Prostate gland (tissue), 2 donors: ENCODE data around the gene FMN1. TPM values are rescaled to one million over a fixed set of nuclear protein-coding genes. Genes with fewer than 3 reads are reported as not detected.

ENCODE experiments used
- DNase-seq: peaks from one replicate; pipeline ENCODE4 v3.0.0-alpha.2; 2019; ENCODE audit warnings: low spot score
- H3K27ac ChIP-seq, 2 donors: fragments of 200-600 bp; sonication (generic); 2 replicates each; pipeline ENCODE4 v1.5.1; 2017 to 2019
- H3K27me3 ChIP-seq: fragments of 200-600 bp; sonication (generic); replicated peaks from 2 replicates; pipeline ENCODE4 v1.5.1; 2019; ENCODE audit not compliant: insufficient read depth
- H3K36me3 ChIP-seq, 2 donors: fragments of 200-600 bp; sonication (generic); 1 replicate in 1 of 2; 2 replicates in 1 of 2; pipeline versions ENCODE4 v1.5.1 to v1.8.1; 2017 to 2019
- H3K4me1 ChIP-seq: fragments of 200-600 bp; sonication (generic); replicated peaks from 2 replicates; pipeline ENCODE4 v1.5.1; 2019
- H3K4me3 ChIP-seq, 2 donors: fragments of 200-600 bp; sonication (generic); 2 replicates each; pipeline ENCODE4 v1.5.1; 2017 to 2019
- H3K9me3 ChIP-seq: fragments of 200-600 bp; sonication (generic); 2 replicates; pipeline ENCODE4 v1.5.1; 2017
- POLR2A ChIP-seq: fragments of 450-650 bp; IDR thresholded peaks from one replicate; pipeline ENCODE4 v1.6.1; 2016; ENCODE audit warnings: antibody characterized with exemption, mild to moderate bottlenecking
- POLR2AphosphoS5 ChIP-seq: sonication (generic); formaldehyde crosslinking; IDR thresholded peaks from one replicate; pipeline ENCODE4 v1.6.1; 2017; ENCODE audit warnings: antibody characterized with exemption
- whole genome bisulfite sequencing: methylation state at CpG from one replicate; pipeline ENCODE4 v1.1.5; 2018; 5-methylcytosine and 5-hydroxymethylcytosine counted together
- intact Hi-C: fragments of 100-400 bp; cut with DNase I; formaldehyde crosslinking; loops from one replicate; pipeline ENCODE4 v1.14.2; 2022
- total RNA-seq, 2 donors: library from RNA; depleted of rRNA; stranded (reverse); fragments of >200 nt; gene quantifications; one replicate each; pipeline ENCODE4 v1.1.0, GENCODE V29; 2016
- TF ChIP-seq, protein P1 (sequence below), 4 experiments: fragments of 200-600 bp in 2 of 4; fragments of 450-650 bp in 2 of 4; sonication (generic) in 2 of 4; IDR thresholded peaks; 1 replicate in 3 of 4; 2 replicates in 1 of 4; pipeline ENCODE4 v1.5.1; 2016 to 2019; ENCODE audit warnings: antibody characterized with exemption in 4 of 4, mild to moderate bottlenecking in 2 of 4, moderate library complexity in 2 of 4

Gene FMN1
- total RNA-seq, 2 donors from 2014 or later = 7.1 to 32.5 TPM

DNA sequence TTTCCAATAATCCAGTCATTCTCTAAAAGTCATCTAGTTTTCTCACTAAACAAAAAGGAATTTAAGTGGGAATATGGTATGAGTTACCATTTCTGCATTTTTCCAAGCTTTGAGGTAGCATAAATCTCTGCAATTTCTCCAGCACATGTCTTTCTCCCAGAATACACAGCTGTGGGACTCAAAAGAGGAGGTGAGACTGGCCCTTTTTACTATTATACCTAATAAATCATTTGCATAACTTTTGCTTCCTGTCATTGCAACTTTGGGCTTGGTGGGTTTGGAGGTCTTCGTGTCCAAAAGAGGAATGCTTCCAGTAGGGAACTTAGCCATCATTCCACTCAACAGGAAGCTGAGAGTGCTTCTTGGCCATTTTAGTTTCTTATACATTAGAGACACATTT, 94.8 kb downstream of the FMN1 start:
- intact Hi-C loops = no loop called here
- no peaks in the 10 kb centered on the region for H3K4me1 ChIP-seq
- no peaks in the 10 kb centered on the region for H3K36me3 ChIP-seq
- no peaks in the 10 kb centered on the region for H3K9me3 ChIP-seq
- TF ChIP-seq POLR2AphosphoS5 = no peak
- TF ChIP-seq, protein P1, sequence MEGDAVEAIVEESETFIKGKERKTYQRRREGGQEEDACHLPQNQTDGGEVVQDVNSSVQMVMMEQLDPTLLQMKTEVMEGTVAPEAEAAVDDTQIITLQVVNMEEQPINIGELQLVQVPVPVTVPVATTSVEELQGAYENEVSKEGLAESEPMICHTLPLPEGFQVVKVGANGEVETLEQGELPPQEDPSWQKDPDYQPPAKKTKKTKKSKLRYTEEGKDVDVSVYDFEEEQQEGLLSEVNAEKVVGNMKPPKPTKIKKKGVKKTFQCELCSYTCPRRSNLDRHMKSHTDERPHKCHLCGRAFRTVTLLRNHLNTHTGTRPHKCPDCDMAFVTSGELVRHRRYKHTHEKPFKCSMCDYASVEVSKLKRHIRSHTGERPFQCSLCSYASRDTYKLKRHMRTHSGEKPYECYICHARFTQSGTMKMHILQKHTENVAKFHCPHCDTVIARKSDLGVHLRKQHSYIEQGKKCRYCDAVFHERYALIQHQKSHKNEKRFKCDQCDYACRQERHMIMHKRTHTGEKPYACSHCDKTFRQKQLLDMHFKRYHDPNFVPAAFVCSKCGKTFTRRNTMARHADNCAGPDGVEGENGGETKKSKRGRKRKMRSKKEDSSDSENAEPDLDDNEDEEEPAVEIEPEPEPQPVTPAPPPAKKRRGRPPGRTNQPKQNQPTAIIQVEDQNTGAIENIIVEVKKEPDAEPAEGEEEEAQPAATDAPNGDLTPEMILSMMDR (IDR thresholded peaks at IDR 0.05) = no peak
- WGBS = 32% methylated on average over 1 of the region's 1 CpG
- H3K27ac ChIP-seq = no peak overlapping the region
- no peaks in the 10 kb centered on the region for H3K27me3 ChIP-seq
- DNase-seq = no peak
- H3K4me3 ChIP-seq = no peak overlapping the region

DNA sequence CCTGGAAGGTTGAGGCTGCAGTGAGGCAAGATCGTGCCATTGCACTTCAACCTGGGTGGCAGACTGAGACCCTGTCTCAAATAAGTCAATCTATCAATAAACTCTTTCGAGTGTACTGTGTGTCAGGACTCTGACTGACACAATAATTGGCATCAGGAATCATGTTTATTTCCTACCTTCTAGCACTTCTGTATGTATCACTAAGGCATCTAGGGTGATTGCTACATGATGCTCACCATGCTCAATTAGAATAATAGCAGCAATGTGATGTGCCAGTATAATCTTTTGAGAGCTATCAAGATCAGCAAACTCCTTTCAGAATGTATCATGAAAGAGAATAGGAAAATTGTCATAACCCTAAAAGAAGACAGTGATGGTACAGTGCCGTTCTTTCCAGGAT, 95.3 kb downstream of the FMN1 start:
- intact Hi-C loops = no loop called here
- Histone ChIP-seq H3K9me3 (no peaks in the 10 kb centered on the region), H3K36me3 (no peaks in the 10 kb centered on the region), H3K4me1 (no peaks in the 10 kb centered on the region), H3K27me3 (no peaks in the 10 kb centered on the region), H3K27ac (no peak overlapping the region), H3K4me3 (no peak overlapping the region)
- WGBS = 96% methylated on average over 3 of the region's 3 CpGs
- TF ChIP-seq POLR2AphosphoS5 = no peak
- TF ChIP-seq, protein P1 (IDR thresholded peaks at IDR 0.05) = no peak
- DNase-seq = no peak

DNA sequence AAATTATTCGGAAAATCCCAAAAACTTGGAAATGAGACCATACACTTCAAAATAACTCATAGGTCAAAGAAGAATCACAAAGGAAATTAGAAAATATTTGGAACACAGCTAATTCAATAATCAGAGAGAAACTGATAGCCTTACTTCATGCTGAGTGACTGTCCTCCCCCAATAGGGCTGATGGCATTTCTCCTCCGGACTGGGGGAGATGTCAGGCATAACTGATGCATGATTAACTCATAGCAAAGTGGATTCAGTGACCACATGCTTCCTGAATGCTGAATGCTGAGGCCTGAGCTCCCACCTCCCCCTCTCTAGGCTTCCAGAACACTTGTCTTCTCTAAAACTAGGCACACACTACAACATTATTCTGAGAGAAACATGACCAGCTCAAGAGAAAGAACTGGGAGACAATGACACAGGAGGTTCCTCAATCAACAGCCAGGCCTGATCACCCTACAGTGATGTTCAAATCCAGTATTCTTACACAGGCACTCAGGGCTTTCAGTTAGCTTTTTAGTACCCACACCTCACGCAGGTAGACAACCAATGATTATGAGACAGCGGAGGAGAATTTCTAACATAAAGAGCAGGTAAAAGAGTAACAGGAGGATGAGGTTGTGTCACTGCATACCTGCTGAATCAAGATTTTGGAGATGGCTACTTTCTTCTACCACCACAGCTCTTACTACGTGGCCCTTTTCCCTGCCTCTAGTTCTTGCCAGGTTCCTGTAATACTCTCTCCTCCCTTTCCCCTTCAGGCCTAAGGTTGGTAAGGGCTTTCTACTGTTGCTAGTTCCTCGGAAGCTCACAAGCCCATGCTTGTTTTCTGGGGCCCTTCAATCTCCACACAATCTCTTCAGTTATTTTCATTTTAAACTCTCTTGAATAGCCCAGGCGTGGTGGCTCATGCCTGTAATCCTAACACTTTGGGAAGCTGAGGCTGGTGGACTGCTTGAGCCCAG, 96.1 kb downstream of the FMN1 start:
- no peaks in the 10 kb centered on the region for H3K36me3 ChIP-seq
- DNase-seq = no peak
- H3K27ac ChIP-seq = no peak overlapping the region
- WGBS = 84% methylated on average over 7 of the region's 7 CpGs
- intact Hi-C loops = no loop called here
- no peak overlapping the region for H3K4me3 ChIP-seq
- no peaks in the 10 kb centered on the region for H3K4me1 ChIP-seq
- H3K9me3 ChIP-seq = no peaks in the 10 kb centered on the region
- H3K27me3 ChIP-seq = no peaks in the 10 kb centered on the region
- TF ChIP-seq POLR2A (no peak), POLR2AphosphoS5 (no peak)
- TF ChIP-seq, protein P1 (IDR thresholded peaks at IDR 0.05) = no peak

DNA sequence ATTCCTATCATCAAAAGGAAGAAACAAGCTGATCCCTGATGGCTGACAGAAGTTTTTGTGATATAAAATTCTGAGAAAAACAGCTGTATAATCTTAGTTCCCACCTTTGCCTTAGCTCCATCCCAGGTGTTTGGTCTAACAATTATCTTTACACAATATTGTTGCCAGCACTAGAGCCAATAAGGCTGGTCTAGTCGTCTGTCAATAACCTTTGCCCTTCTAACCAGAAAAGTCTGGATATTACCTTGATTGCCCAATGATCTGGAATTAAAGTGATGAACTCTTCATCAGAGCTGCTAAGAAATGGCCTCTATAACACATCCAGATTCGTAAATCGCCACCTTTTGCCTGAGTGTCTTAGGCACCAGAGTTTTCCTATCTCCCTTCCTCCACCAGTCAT, 98.4 kb downstream of the FMN1 start:
- DNase-seq = no peak
- Histone ChIP-seq H3K4me1 (no peaks in the 10 kb centered on the region), H3K27me3 (no peaks in the 10 kb centered on the region), H3K27ac (no peak overlapping the region), H3K9me3 (no peaks in the 10 kb centered on the region), H3K4me3 (no peak overlapping the region), H3K36me3 (no peaks in the 10 kb centered on the region)
- no peak for TF ChIP-seq POLR2AphosphoS5
- TF ChIP-seq, protein P1 (IDR thresholded peaks at IDR 0.05) = no peak
- TF ChIP-seq POLR2A = no peak
- 94% methylated on average over 3 of the region's 3 CpGs for WGBS
- intact Hi-C loops = no loop called here

DNA sequence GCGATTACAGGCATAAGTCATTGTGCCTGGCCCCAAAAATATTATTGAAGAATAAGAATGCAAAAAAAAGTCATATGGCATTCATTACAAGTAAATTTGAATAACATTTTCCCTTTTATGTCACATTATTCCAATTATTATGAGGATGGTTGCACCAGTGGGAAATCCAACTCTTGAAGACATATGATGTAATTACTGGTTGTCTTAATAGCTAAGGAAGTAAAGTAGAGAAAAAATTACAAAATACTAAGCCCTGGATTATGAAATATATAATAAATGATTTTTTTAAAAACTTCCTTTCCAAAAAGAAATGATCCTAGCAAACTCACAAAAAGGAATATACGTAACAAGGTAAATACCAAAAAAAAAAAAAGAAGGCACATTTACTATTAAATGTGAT, 98.9 kb downstream of the FMN1 start:
- TF ChIP-seq POLR2AphosphoS5 = no peak
- TF ChIP-seq POLR2A = no peak
- H3K27ac ChIP-seq = no peak overlapping the region
- H3K4me1 ChIP-seq = no peaks in the 10 kb centered on the region
- no peak overlapping the region for H3K4me3 ChIP-seq
- no peak for DNase-seq
- intact Hi-C loops = no loop called here
- H3K36me3 ChIP-seq = no peaks in the 10 kb centered on the region
- H3K27me3 ChIP-seq = no peaks in the 10 kb centered on the region
- WGBS = 99% methylated on average over 2 of the region's 2 CpGs
- H3K9me3 ChIP-seq = no peaks in the 10 kb centered on the region
